GM21529 (cell line): ENCODE results near the gene POLD2.
A peak's percentile ranks its signal among the peaks of the same experiment; 100 is the strongest.

Experiments used
- ATAC-seq: cut with Tn5 transposase; IDR thresholded peaks from one replicate; pipeline ENCODE4 v1.9.1; 2021; ENCODE audit not compliant: unreplicated experiment

Gene POLD2

DNA sequence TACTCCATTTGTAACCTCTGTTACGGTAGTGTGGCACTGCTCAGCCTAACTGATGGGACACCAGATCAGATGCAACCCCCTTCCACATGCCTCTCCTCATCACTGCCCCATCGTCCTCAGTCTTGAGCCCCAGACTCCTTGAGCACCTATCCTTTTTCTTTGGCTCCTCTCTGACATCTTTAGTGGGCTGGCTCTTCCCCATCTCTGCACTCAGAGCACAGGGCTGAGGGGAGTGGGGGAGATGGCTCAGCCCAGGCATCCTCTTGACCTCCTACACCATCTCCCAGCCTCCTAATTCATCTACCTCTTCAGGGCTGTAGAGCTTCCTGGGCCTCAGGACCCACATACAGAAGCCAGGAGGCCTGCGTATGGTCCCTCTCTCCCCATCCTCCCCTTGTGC is 39.6 kb downstream of the POLD2 start:
- ATAC-seq: no peak

DNA sequence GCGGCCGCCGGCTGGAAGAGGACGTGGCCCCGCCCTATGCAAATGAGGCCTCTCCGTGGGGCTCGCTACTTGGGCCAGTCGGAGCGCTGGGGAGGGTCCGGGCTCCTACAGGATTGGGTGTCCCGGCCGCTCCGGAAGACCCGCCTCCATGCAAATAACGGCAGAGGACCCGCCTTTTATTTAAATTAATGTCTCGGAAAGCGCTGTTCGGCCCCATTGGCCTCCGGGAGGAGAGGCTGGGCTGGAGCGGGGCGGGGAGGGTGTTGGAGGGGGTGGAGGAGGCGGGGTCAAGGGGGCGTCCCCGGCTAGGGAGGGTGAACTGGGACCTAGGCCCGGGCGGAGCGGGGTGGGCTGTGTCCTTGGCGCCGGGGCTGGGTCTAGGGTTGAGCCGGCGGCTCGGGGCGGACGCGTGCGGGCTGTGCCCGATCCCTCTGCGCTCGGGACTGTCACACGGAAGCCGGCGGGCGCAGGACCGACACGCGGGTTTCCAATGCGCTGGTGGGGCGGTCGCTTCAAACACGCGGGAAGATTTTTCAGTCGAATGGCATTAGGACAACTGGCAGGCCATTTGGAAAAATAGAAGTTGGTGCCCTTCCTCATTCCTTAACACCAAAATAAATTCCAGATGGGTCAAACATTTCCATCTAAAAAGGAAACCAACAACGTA is 40.7 kb downstream of the POLD2 start:
- peak; percentile 91 for ATAC-seq

DNA sequence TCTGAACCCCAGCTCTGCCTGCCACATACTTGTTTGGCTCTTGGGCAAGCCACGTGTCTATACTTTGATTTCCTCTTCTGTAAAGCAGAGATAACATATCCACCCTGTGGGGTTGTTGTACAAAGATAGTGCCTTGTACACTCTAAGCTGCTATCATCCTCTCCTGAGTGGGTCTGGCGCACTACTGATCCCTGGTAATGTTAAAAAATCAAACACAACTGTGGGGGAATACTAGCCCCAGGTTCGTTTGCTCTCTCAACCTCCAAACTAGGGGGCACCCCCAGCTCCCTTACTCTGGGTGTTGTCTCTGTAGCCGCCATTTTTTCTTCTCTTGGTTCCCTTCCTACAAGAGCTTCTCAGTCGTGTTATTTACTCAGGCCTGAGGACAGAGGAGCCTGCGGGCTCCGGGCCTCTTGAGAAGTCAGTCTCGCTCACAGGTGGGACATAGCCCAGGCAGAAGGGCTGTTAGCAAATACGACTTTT is 42.0 kb downstream of the POLD2 start:
- ATAC-seq: no peak

DNA sequence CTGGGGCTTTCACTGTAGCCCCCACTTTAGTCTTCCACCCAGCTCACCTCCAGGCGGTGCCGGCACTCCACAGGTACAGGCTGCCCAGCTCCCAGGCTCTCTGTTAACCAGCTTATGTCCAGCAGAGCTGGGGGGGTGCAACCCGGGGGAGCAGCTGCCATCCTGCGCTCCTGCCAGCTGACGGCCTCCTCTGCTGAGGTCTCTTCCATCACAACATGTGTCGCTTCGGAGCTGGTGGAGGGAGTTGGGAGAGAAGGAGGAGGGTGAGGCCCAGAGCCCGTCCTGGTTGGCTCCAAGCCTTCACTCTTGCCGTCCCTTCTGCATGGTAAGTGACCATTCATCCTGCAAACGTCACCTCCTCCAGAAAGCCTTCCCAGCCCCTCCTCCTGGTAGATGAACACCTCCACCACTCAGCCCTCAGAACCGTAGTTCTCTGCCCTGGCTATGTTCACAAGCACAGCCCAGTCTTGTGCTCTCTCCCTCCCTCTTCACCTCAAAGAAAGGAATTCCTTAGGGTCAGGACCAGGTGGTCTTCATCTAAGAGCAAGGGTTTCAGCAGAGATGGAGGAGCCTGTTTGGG is 42.6 kb downstream of the POLD2 start:
- no peak for ATAC-seq

DNA sequence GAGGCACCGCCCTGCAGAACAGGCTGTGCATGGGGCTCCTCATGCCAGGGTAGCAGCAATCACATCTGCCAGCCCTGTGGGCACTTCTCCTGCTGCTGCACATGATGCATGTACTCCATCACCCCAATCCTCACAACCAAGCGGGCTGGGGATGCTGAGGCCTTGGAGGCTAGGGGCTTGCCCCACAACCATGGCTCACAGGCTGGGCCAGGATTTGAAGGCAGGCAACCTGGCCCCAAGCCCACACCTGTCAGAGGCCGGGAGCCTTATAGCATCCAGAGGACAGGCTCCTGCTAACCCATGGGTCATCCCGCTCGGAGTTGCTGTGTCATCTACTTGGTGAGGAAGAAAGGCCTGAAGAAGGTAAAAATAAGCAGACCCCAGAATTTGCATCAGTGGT is 43.2 kb downstream of the POLD2 start:
- no peak for ATAC-seq

DNA sequence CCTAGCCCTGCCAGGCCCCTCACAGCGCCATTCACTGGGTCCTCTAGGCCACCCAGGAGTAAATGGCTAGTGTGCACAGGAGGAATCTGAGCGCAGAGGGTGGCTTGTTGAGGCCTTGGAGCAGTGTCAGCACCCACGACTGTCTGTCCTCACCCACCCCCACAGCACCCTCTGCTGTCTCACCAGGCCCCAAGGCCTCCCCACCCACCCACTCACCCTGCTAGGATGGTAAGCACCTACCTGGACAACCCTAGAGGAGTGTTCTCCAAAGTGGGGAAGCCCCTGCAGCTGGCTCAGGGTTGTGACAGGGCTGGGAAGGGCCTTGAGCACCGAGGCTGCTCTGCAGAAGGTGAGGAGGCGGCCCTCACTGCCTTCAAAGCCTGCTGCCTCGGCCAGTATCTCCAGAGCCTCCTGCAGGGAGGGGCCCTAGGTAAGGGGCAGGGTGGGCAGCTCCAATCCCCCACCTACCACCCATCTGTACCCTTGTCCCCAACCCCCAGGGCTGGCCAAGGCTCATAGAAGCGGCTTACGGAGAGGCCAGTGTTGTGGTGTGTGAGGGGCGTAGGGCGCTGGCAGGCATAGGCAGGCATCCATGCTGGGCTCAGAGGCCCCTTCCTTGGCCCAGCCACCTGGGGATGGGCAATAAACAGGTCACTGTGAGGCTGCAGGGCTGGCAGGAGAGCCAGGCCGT is 43.9 kb downstream of the POLD2 start:
- no peak for ATAC-seq

DNA sequence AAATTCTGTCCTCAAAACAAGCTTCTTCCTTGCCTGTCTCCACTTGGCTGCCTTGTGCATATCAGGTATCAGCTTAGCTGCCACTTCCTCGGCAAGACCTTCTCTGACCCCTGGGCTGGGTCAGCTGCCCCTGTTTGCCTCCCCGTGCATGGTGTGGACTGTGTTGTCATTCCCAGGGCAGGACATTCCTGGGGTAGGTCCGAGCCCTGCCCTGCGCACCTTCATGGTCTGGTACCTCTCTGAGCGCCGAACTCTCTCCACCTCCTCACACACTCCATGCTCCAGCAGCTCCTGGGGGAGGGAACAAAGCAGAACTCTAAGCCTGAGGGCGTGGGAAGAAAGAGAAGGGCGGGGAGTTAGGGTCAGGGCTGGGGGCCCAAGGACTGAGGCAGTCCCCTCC is 44.8 kb downstream of the POLD2 start:
- no peak for ATAC-seq

DNA sequence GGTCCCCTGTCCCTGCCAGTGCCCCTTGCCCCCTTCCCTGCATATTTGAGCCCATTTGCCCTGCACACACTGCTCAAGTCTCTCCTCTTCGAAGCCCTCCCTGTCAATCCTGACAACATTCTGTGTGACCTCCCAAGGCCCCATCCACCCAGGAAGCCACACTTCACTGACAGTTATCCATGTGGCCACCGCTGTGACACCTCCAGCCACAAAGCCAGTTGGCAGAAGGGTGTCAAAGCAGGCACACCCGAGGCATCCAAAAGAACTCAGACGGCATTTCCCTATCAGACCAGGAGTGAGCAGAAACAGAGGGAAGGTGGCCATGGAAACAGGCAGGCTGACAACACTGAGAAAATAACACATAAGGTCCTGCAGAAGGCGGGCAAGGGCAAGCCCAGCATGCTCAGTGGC is 45.7 kb downstream of the POLD2 start:
- no peak for ATAC-seq

DNA sequence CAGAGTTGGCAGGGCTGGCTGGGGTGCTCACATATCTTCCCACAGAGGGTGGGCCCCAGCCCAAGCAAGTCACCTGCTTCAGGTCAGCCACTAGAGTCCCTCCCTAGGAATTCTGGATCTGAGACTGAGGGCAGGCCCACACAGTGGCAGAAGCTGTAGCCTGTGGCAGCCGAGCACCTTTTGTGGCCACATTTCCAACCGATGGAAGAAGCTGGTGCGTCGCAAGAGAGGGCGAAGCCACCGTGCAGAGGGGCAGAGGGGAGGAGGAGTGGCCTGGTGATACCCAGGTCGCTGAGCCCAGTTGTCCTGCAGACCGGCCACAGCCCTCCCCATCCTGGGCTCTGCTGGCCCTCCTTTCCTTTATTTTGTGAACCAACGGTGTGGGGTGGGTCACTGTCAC is 46.3 kb downstream of the POLD2 start:
- ATAC-seq: no peak

DNA sequence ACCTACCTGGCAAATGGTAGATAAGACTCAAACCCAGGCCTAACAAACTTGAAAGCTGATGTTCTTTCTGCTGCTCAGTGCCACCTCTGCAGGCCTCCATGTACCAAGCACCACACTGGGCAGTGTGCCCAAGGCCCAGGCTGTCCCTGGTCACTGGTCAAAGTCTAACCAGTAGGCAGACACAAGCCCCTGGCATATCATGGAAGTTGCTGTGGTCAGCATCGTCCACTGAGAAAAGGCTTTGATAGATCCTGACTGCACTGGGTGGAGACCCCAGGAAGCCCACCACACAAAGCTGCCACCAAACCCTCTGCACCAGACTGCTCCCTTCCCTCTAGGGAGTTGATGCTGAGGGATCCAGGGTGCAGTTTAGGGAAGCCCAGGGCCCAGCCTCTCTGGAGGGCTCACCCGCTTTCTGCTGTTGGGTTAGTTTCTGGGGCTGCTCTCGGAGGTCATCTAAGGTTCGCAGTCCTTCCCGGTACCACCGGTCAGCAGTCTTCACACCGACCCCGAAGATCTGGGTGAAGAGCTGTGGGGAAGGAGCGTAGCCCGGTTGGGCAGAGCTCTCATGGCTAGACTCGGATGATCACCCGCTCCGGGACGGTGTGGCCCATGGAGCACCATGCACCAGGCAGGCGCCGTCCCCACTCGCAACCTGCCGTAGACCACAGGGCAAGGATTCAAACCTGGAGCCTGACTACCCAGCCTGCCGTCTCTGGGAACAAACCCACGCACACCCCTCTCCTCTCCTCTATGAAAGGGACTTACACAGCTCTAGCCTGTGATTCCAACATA is 47.0 kb downstream of the POLD2 start:
- ATAC-seq: no peak

DNA sequence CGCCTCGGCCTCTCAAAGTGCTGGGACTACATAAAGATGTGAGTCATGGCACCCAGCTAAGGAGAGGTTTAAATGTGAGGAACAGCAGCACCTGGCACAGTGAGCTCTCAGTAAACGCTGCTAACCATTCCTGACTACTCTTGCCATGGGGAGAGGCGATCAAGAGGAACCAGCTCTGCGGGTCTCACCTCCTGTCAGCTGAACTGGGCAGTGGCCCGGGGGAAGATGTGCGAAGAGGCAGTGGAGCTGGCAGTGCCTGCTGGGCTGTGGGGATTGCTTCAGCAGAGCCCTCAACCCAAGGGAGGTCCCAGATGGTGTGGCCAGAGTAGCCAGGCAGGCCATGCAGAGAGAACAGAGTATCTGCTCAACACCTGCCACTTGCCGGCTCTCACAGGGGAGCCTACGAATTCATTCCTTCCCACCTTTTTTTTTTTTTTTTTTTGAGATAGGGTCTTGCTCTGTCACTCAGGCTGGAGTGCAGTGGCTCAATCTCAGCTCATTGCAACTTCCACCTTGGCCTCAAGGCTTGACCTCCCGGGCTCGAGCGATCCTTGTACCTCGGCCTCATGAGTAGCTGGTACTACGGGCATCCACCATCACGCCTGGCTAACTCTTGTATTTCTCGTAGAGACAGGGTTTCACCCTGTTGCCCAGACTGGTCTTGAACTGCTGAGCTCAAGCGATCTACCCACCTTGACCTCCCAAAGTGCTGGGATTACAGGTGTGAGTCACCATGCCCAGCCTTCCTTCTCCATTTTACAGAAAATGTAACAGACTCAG is 47.9 kb downstream of the POLD2 start:
- no peak for ATAC-seq

DNA sequence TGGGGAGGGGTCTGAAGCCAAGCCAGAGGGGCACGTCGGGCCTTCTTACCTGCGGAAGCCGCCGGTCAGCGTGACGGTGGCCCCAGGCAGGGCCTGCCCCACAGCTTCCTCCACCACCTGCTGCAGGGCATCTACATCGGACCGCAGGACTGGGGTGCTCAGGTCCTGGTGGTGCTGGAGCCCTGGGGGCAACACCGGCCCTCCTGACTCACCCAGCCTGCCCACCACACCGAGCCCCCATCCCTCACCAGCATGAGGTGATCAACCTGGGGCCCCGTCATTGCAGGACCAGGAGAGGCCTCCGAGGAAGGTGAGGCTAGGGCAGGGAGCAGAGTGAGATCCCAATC is 49.0 kb downstream of the POLD2 start:
- peak; percentile 12 for ATAC-seq

DNA sequence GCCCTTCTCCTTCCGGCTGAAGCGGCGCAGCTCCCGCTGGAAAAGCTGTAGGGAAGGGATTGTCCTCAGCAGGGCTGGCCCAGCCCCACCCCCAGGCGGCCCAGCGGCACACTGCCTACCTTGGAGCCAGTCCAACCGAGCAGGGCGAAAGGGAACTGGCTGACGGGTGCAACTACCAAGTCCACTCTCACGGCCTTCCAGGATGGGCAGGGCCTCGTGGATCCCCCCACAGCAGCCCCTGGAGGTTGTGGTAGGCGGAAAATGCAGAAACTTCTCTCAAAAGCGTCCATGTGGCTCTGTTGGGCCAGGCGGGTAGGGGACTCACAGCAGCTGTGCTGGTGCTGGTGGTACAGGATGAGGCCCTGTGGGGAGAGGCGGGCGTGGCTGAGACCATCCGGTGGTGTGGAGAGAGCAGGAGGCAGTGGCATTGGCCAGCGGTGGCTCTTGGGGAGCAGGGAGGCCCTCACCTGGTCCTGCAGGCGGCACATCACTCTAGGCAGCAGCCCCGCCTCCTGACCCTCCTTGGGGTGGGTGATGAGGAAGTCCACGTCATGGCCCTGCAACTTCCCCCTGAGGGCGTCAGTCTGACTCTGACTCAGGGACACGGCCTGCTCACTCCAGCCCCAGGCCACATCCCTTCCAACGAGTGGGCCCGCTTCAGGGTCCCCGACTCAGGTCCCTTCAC is 49.5 kb downstream of the POLD2 start:
- ATAC-seq: peak; percentile 53

DNA sequence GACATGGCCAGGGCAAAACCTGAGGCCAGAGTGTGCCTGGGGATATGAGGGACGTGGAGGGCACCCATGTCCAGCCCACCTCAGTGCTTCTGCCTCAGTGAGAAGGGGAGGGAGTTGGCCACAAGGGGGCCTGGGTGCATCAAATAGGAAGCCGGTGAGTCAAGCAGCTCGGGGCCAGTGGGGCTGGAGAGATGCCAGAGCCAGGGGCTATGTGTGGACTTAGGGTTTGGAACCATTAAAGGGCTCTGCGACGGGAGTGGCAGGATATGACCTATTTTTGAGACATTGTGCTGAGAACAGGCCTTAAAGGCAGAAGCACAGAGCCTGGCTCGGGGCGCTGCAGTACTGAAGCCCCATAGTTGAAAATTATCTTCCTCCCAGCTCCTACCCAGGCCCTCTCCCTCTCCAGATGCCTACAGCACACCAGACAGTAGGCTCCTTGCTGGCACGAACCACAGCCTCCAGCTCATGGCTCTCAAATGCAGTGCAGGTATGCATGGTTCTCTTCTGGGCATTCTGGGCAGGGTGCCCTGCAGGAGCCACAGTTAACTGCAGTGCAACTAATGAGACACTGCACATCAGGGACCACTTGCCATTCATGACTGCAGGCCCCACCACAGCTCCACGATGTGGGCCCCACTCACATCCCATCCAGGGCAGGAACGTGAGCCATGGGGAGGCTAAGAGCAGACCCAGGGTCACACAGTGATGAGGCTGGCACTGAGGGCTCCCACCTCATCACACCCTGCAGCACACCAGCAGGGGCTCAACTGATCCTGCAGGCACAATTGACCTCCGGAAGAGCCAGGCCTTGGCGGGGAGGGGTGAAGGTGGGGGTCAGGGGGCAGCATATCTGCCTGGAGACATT is 50.8 kb downstream of the POLD2 start:
- ATAC-seq: no peak

DNA sequence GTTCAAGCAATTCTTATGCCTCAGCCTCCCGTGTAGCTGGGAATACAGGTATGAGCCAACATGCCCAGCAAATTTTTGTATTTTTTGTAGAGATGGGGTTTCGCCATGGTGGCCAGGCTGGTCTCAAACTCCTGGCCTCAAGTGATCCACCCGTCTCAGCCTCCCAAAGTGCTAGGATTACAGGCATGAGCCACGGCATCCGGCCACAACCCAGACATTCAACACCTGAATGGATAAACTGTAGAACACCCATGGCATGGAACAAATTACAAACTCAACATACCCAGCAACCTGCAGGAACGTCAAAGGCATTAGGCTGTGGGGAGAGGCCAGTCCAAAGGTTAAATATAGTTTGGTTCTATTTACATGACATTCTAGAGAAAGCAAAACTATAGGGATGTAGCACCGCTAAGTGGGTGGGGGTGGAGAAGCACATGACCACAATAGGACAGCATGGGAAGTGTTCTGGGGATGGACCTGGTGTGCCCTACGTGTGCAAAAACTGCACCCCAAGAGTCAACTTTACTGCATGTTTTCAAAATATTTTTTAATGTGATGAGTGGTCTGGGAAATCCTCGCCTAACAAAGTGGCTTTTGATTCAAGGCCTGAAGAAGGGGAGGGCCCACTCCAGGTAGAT is 51.5 kb downstream of the POLD2 start:
- no peak for ATAC-seq

DNA sequence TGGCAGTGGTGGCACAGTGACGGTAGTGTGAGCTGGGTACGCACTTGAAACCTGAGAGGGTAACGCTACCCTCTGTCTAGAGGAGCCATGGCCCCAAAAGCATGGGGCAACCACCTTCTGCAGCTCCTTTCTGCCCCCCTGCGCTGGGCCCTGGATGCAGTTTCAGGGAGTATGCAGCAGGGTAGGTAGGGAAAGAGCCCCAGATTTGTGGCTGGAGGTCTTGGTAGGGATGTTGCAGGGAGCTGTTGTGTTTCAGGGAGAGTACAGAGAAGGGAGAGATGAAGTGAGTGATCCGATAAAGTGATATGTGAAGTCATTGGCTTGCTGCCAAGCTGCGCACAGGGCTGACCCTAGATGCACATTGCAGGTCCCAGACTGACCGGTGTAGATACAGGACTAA is 55.3 kb downstream of the POLD2 start:
- ATAC-seq: no peak

DNA sequence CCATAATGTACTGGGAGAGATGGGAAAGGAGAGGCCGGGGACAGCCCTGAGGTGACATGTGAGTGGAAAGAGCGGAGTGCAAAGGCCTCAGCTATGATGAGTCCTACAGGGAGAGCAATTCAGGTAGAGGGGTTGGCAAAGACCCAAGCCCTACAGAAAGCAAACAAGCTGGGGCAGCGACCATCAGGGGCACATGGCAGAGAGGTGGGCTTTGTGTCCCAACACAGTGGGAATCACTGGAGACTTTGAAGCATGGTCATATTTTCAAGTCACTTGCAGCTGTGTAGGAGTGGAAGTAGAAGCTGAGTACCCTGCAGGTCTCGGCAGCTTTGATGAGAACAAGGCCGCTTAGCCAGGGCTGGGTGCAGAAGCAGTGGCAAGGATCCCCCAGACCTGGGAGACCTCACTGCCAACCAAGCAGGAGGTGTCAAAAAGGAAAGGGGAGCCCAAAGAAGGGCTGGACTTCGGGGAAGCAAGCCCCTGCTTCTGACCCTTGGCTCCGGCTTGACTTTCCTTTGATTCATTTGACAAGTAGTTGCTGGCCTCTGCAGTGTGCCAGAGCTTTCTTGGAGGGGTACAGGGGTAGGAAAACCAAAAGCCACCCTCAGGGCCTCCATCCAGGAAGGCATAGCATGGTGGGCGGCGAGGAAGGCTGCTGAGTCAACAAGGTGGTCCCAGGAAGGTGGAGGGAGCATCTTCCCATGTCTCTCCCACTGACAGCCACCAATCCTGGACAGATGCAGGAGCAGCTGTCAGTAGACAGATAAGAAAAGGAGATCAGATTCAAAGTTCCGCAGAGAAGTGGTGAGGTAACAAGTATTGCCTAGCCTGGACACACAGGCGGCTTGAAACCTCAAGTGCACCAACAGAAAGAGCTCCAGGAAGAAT is 56.0 kb downstream of the POLD2 start:
- ATAC-seq: no peak

DNA sequence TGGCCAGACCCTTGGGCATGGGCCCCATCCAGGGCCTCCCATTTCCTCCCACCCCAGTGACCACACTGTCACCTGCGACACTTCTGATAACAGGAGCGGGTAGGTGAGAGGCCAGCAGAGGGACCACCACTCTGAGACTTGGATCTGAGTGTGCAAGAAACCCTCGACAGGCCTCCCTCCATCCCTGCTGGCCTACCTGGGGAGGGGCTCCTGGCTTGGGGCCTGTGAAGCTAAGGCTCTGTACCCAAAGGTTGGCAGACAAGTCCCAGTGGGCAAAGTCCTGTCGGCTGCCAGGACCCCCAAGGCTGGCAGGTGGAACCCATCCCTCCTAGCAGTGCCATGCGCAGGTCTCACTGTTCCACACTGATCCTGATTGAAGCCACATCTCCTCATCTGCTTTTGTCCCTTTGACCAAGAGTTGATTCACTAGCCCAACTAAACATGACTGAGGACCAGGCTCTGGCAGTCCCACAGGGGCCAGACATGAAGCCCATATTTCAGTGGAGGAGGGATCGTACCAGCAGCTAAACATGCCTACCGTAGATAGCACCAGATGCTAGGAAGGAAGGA is 56.8 kb downstream of the POLD2 start:
- no peak for ATAC-seq
